Activated CD4-positive, alpha-beta T cell treated with anti-CD3 and anti-CD28 coated beads, Interleukin-2, amount 50 U/mL, for 4 hours (primary cell): ENCODE measurements around the gene GINS2.

Source experiments
- DNase-seq, 2 experiments: peaks; one replicate each; pipeline ENCODE4 v3.0.0-alpha.2; 2020

GINS2 gene

GRCh38 chr16:85689285-85689949 lies 663 bp upstream of the GINS2 start:
- no peak for DNase-seq

- no peak for DNase-seq
Measured at GRCh38 chr16:85687651-85688471, 893 bp downstream of the GINS2 start.

DNA sequence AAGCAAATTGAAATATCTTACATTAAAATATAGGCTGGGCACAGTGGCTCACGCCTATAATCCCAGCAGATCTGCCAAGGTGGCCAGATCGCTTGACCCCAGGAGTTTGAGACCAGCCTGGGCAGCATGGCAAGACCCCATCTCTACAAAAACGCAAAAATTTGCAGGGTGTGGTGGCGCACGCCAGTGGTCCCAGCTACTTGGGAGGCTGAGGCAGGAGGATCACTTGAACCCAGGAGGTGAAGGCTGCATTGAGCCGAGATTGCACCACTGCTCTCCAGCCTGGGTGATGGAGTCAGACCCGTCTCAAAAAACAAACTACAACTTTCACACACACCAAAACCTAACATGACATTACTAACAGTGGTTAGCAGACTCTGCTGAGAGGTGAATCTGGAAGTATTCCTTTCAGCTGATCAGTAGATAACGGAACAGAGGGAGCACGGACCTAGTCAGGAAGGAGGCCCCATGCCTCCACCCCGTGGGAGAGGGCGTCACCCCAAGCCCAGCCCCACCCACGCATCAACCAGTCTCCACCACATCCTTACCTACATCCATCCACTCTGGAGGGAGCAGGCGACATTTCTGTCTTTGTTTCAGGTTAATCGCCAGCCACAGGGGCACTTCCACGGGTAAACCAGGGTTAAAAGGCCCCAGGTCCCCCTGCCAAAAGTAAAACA lies 1.7 kb downstream of the GINS2 start:
- DNase-seq = no peak

DNA sequence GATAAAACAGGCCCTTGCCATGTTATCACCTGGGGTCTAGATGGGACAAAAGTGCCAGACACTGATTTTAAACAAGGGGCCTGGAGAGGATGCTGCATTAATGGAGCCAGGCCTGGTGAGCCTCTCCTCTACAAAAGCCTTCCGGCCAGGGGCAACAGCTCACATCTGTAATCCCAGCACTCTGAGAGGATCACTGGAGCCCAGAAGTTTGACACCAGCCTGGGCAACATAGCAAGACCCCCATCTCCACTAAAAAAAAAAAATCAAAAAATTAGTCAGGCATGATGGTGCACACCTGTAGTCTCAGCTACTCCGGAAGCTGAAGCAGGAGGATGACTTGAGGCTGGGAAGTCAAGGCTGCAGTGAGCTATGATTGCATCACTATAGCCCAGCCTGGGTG lies 3.5 kb downstream of the GINS2 start:
- DNase-seq = no peak

DNA sequence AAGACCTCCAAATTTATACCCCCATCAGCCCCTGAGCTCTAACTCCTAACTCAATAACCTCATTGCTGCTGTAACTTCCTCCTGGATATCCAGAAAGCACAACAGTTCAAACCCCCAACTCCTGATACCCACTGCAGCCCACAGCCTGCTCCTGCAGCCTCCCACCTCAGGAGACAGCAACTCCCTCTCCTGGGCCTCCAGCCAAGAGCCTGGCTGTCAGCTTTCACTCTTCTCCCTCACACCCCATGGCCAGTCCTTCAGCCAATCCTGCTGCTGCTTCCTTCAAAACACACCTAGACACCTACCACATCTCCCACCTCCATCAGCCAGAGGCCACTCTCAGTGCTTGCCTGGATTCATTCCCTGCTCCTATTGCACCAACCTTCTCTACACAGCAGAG lies 5.4 kb downstream of the GINS2 start:
- DNase-seq = no peak

GRCh38 chr16:85682516-85682915 lies 6.2 kb downstream of the GINS2 start:
- no peak for DNase-seq

- DNase-seq = no peak
Measured at GRCh38 chr16:85681255-85681654, 7.5 kb downstream of the GINS2 start.

- no peak for DNase-seq
Measured at GRCh38 chr16:85680352-85680944, 8.3 kb downstream of the GINS2 start.

DNA sequence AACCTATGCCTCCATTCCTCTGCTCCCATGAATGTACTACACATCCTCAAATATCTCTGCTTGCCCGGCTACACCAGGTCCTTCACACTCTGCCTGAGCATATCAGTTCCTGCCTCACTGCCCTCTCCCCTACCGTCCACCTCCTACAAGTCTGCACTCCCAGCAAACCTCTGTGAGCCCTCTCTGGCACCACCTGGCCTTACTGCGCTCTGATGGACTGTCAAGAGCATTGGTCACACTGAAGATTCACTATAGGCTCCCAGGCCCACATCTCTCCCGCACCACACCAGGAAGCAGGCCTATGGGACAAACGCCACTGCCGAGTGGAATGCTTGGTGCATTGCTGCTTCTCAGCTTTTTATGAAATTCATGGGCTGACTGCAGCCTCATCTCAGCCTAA lies 8.9 kb downstream of the GINS2 start:
- DNase-seq = no peak

DNA sequence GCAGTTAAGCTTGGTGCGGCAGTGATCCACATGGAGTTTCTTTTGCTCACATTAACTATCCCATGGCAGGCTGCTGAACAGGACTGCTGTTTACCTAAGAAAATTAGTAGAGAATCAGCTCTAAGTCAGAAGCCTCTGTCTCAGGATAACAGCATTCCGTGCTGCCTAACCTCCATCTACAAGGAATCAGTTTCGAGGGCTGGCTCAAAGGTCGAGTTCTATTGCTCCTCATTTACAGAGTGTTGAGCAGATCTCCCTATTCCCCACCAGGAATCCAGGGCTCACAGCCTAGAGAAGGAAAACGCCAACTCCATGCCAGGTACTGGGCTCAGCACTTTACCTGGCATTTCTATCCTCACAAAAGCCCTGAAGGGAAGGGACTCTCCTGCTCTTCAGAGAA lies 9.9 kb downstream of the GINS2 start:
- DNase-seq = no peak

DNA sequence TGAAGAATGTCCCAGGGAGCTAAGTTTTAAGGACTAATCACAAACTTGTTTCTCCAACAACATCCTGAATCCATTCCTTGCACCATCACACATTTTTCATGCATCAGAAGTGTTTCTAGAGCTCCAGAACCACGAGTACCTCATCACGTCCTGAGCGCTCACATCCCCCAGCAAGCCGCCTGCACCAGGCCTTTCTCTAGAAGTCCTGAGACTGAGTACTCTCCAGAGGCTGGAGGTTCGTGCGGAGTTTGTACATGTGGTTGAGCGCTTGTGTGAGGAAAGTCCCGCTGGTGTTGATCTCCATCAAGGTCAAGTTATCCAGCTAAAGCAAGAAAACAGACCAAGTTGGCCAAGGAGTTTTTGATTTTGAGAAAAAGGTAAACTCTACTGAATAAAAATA lies 10.7 kb downstream of the GINS2 start:
- no peak for DNase-seq

DNA sequence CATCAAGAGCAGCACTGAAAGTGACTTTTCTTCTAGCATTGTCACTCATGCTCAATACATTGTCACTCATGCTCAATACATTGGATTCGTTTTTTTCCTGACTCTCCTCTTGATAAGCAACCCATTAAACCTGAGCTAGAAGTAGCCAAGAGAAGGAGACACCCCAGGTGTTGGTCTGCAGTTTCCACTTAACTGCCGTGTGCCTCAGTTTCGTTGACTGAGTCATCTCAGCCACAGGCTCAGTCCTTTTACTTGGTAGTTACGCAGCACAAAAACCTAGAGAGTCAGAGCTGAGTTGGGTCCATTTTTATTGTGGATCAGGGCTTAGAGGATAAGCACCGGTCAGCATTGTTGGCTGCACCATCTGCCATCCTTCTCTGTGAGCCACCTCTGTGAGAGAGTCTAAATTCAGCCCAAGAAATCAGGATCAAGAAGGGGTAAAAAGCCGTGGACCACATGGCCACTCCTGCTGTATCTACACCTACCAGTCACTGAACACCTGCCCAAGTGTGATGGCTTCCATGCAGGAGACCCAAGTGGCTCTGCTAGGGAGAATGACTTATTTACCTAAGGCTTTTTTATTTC lies 11.3 kb downstream of the GINS2 start:
- DNase-seq = no peak

GRCh38 chr16:85676466-85676865 lies 12.3 kb downstream of the GINS2 start:
- no peak for DNase-seq

GRCh38 chr16:85675251-85675874 lies 13.4 kb downstream of the GINS2 start:
- DNase-seq = no peak

- no peak for DNase-seq
Measured at GRCh38 chr16:85674828-85675227, 13.9 kb downstream of the GINS2 start.

GRCh38 chr16:85674418-85674755 lies 14.4 kb downstream of the GINS2 start:
- DNase-seq = no peak

DNA sequence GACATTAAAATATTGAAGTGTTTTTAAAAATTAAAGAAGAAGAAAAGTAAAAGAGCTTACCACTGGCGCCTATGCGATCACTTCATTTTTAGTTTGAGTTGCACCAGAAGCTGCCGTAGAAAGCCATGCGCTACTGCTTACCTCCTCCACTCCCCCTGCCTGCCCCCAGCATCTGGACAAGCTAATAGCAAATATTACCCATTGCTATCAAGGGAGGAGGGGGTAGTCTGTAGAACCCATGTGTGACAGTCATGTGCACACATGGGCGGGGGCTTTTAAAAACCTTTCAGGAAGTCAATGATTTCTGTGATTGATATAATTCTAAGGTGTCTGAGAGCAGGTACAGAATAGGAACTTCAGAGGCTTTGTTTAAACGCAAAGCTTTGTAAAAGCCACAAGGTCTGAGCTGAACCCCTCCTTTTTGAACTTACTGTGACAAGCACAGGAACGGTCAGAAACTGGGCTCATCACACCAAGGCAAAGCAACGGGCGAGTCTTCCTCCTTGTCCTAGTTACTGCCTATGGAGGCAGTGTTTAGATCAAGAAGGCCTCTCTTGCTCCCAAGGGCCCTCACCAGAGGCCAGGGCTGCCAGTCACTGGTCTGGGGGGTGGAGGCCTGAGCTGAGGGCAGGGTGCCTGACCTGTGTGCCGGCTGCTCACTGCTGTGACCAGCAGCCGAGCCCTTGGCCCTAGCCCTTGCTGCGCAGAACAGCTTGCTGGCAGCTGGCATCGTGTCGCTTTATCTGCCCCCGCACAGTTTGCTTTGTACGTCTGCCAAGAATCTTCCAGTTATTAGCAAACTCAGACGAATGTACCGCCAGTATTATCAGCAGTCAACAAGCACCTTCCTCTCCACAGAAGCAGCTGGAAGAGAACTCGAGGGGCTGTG lies 15.0 kb downstream of the GINS2 start:
- no peak for DNase-seq

DNA sequence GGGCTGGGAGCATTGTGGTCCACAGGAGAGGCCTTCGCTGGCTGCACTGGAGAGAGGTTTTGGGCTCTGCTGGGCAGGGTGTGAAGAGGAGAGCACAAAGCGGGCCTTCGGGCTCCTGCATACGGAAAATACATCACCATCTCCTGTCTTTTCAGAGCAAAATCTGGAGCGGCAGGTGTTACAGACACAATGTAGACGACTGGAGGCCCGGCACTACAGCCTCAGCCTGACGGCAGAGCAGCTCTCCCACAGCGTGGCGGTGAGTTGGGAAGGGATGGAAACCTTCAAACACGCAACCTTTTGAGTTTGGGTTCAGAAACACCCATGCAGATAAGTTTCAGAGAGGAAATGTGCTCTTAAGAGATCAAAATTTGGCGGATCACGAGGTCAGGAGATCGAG lies 17.9 kb downstream of the GINS2 start:
- no peak for DNase-seq

GRCh38 chr16:85668676-85669424 lies 19.9 kb downstream of the GINS2 start:
- no peak for DNase-seq

- no peak for DNase-seq
Measured at GRCh38 chr16:85667841-85668413, 20.8 kb downstream of the GINS2 start.

- DNase-seq = no peak
Measured at GRCh38 chr16:85667261-85667660, 21.5 kb downstream of the GINS2 start.
